ENCODE data around the gene KCNMA1.

- TF ChIP-seq, protein P1, sequence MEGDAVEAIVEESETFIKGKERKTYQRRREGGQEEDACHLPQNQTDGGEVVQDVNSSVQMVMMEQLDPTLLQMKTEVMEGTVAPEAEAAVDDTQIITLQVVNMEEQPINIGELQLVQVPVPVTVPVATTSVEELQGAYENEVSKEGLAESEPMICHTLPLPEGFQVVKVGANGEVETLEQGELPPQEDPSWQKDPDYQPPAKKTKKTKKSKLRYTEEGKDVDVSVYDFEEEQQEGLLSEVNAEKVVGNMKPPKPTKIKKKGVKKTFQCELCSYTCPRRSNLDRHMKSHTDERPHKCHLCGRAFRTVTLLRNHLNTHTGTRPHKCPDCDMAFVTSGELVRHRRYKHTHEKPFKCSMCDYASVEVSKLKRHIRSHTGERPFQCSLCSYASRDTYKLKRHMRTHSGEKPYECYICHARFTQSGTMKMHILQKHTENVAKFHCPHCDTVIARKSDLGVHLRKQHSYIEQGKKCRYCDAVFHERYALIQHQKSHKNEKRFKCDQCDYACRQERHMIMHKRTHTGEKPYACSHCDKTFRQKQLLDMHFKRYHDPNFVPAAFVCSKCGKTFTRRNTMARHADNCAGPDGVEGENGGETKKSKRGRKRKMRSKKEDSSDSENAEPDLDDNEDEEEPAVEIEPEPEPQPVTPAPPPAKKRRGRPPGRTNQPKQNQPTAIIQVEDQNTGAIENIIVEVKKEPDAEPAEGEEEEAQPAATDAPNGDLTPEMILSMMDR (IDR thresholded peaks at IDR 0.05 in 8 of 11, conservative IDR thresholded peaks at IDR 0.05 in 3 of 11): no peak
- no peak for TF ChIP-seq POLR2A (IDR thresholded peaks at IDR 0.05)
These were observed 546.9 kb downstream of the KCNMA1 start for GRCh38 chr10:77090381-77091356.
